CD4-positive, alpha-beta T cell treated with Interleukin-6 for 4 hours (primary cell): ENCODE results near the gene ZFP91.

ENCODE experiments used
- DNase-seq: peaks from one replicate; pipeline ENCODE4 v3.0.0-alpha.2; 2020; ENCODE audit warnings: mixed read lengths

The ZFP91 gene

DNA sequence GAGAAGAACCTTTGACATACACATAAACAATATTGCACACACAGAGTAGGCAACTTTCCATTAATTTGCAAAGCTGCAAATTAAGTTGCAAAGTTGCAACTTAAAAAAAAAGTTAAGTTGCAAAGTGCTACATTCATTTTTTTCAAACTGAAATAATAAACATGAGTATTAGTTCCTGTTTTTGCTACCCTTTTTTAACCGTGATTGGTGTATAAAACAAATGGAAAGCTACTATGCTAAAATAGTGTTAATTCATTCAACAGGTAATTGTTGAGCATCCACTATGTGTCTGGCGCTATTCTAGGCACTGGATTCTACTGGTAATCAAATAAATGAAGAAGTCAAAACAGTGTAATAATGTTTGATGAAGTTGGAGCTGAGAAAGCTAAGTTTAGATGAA, 8.1 kb downstream of the ZFP91 start:
- no peak for DNase-seq

DNA sequence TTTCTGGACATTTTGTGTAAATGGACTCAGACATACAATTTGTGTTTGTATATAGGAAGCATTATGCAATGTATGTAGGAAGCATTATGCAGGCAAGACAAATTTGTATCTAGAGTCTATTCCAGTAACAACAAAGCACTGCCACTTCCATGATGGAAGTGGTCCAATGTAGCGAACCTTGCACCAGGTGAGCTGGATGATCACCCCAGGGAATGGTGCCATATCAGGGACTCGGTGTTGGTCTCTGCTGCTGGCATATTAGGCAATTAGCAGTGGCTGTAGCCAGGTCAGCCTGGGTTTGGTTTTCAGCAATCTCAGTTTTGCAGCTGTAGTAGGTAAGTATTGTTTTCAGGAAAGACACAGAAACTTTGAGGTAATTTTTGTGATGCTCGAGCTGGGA, 12.8 kb downstream of the ZFP91 start:
- DNase-seq, result no peak

DNA sequence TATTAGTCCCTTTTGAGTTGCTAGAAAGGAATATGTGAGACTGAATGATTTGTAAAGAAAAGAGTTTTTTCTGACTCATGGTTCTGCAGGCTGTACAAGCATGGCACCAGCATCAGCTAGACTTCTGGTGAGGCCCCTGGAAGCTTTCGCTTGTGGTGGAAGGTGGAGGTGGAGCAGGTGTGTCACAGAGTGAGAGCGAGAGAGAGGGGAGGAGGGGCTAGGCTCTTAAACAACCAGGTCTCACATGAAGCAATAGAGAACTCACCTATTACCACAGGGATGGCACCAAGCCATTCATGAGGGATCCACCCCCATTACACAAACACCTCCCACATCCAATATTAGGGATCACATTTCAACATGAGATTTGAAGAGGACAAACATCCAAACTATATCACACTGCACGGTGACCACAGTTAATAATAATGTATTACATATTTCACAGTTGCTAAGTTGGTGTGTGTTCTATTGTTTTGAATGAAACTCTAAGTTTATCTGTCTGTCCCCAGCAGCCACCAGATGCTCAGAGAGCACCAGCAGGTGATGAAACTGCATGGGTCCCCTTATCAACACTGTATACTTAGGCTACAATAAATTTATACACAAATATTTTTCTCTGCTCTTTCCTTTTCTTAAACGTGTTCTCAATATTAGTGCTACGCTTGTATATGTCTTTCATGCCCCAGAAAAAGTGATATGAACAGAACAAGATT, 14.1 kb downstream of the ZFP91 start:
- DNase-seq, result peak; percentile 34

DNA sequence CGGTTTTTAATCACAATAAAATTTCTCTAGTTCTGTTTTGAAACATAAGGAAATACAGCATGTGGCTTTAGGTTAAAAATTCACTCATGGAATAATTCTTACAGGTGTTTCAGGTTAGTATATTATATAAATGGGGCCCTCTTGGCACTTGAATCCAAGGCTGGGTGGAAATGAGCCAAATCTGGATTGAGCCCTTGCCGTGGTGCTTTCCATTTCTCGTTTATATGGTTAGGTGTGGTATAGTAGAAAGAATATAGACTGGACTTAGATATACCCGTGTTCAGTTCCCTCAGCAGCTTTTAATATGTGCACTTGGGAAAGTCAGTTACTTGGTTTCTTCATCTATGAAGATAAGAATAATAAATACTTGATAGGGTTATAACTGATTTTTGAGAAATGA, 16.0 kb downstream of the ZFP91 start:
- DNase-seq, result no peak

DNA sequence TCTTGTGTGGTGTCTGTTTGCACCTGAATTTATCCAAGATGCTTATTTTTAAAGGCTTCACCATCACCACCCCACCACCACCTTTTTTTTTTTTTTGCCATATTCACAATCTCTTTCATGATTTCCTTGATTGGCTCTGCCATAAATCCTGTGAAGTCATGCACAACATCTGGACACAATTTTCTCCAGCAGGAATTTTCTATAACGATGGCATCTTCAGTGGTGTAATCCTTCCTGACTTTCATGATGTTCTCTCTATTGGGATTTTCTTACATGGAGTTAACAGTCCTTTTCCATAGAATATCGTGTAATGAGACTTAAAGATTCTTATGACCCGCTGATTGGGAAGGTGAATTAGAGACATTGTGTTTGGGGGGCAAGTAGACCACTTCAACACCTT, 17.8 kb downstream of the ZFP91 start:
- DNase-seq, result no peak

DNA sequence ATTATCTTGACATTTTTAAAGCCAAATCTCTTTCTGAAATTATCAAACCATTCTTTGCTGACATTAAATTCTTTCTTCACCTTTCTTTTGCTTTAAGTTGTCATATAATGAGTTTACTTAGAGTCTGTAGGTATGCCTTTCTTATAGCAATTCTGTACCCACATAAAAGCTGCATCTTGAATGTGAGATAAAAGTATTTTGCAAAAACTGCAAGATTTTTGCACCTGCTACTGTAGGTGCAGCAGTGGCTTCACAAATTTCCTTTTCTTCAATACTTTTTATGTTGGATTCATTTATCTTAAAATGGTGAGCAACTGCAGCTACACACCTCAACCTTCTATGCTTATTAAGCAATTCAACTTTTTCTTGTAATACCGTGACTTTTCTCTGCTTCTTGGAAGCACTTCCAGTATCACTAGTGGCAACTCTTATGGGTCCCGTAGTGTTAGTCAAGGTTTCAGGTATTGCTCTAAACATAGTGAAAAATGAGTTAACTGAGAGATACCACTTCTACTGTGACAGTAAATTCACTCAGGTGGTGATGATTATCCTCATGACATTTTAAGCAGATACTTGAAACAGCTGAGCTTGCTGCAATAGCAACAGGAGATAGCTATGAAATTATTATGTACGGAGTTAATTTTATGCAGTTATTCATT, 18.8 kb downstream of the ZFP91 start:
- DNase-seq, result no peak

DNA sequence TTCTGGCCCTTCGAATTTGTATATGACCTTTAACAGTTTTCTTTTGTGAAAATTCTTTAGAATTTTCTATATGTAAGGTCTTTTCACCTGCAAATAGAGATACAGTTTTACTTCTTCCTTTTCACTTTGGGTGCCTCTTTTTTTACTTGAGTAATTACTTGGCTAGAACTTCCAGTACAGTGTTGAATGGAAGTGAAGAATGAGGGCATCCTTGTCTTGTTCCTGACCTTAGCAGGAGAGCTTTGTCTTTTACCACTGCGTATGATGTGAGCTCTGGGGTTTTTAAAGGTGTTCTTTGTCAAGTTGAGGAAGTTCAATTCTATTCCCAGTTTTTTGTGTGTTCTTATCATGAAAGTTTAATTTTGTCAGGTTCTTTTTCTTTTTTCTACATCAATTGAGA, 21.6 kb downstream of the ZFP91 start:
- no peak for DNase-seq

DNA sequence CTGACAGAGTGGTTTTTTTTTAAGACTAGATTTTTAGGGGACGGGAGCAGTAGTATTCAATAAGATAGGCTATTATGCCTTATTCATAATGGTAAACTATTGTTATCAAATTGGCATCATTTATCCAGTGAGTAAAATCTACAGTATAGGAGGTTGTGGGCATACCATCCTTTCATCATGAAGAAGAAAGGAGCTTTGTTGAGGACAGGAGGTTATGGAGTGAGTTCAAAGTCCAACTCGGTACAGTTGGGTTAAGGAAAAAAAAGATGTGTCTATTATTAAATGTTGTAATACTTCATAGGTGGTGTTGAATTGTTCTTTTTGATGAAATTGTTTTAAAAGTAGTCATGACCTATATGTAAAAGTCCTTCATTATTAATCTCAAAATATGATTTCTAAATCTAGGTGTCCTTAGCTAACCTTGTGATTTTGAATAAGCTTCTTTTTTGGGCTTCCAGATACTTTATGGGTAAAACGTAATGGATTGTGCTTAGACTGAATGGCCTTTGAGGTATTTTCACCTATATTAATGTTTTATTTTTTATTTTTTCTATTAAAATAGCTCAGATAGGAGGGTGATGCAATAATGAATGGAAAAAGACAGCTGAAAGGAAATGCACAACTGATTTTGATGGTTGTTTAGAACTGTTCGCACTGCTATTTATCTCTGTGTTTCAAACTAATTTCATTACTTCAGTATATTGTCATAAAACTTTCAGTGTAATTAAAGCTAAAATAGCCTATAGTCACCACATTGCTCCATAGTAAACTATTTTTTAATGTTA, 28.3 kb downstream of the ZFP91 start:
- DNase-seq, result no peak

DNA sequence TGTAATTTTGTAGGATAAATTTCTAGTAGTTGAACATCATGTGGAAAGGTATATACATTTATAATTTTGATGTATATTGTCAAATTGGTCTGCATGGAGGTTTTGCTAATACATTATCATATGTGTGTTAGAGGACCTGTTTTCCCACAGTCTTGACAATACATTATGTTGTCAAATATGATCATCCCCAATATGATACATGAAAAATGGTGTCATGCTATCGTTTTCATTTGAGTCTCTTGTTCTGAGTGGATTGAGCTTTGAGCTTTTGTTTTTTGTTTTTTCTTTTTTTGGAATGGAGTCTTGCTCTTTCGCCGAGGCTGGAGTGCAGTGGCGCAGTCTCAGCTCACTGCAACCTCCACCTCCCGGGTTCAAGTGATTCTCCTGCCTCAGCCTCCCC, 29.5 kb downstream of the ZFP91 start:
- no peak for DNase-seq

DNA sequence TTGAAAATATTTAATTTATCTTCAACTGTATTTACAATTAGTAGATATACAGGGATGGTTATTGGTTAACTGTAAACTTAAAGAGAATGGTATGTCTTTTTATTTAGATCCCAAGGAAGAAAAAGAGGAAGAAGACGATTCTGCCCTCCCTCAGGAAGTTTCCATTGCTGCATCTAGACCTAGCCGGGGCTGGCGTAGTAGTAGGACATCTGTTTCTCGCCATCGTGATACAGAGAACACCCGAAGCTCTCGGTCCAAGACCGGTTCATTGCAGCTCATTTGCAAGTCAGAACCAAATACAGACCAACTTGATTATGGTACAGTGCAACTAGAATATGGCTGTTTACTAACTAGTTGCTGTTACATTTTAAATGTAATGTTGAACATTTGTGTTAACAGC, 30.9 kb downstream of the ZFP91 start:
- DNase-seq, result no peak

DNA sequence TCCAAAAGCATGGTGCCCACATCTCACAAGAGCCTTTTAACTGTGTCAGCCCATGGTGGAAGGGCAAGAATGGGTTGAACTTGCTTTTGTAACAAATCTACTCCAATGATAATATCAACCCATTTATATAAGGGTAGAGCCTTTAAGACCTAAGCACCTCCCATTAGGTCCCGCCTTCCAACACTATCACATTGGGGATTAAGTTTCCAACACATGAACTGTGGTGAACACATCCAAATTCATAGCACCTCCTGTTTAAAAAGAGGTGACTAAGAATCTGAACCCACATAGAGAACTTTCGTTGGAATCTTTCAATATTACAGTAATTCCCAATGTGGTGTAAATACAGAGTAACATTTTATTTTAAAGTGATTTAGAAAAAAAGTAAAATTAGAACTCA, 34.4 kb downstream of the ZFP91 start:
- no peak for DNase-seq

DNA sequence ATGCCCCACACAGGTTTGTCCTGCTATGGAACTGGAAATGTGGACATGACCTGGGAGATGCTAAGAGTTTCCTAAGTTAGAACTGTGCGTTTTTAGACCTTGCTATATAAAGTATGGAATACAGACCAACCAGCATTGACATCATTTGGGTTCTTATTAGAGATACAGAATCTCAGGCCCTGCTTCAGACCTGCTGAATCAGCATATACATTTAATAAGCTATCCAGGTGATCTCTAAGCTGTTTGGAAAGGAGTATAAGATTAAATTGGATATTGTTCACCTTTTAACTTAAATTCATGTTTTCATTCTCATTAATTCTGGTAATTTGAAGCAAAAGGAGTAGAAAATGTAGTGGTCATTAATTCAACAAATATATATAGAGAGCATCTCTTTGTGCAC, 36.7 kb downstream of the ZFP91 start:
- DNase-seq, result no peak

DNA sequence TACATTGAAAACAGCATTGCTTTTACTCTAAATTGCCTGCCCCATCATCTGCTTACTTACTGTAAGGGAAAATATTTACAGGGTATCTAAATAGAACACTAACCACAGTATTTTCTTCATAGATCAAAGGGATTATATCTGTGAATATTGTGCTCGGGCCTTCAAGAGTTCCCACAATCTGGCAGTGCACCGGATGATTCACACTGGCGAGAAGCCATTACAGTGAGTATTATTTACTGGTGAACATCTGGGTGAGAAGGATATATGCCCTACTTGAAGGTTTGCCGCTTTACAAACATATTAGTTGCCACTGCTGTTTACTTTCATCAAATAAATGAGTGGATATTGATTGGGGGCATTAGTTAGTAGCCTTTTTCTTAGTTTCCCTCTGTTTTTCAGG, 37.7 kb downstream of the ZFP91 start:
- DNase-seq, result no peak

DNA sequence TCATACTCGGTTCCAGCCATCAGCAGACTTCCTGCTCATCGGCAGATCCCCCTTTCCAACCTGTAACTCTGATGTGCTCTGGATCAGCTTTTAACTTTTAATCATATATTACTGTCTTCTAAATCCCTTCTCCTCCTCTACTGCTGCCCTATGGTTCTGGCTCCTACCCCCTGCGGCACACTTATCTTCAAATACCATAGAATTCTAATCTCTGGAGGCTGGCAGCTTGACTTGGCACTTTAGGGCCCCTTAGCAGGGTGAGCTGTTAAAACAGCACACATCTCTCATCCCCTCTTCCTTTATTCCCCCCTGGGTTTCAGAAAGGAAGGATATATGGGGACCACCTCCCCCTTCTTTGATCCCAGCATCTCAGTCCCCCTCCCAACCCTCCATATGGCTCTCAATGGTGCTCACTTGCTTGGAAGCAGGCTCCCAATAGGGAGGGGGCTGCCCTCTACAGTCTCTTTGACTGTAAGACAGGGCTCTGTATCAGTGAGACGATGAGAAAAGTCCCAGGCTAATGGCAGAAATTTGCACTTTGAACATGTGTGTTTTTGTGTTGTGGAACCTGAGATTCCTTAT, 39.2 kb downstream of the ZFP91 start:
- peak; percentile 17 for DNase-seq

DNA sequence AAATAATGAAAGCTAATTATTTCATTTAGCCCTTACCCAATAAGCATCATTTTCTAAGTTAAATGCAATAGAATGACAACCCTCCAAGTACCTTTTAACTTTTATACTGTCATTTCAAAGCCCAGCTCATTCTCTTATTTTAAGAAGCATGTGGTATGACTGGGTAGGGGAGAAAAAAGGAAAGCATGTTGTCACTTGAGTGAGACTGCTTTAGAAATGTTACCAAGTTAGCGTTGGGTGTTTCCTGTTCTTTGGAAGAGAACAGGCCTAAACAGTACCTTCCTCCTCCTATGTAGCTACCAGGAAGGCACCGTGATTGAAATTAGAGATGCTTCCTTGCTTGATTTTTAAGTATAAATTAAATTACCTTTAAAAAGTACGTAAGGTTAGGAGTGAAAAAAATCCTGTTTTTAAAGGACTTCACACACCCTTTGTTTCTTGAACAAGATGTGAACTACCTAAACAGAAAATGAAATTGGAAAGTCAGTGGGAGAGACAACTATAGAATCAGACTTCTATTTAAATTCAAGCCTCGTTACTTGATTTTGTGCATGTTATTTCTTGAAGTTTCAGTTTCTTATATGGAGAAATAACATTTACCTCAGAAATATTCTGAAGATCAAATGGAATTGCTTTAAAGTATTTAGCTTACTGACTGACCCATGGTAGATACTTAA, 42.9 kb downstream of the ZFP91 start:
- no peak for DNase-seq

DNA sequence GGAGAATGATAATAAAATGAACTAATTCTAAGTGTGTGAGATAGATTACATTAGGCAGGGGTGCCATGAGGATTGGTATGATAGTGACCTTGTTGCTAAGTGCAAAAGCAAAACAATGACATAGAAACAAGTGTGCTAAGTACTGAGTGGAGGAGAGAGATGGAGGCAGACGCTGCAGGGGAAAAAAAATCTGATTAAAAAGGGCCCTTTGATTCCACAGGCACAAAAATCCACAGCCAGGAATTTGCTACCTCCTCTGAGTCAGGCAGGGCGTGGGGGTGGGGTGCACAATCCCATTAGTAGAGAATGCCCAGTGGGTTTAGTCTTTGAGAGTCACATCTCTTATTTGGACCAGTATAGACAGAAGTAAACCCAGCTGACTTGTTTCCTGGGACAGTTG, 43.5 kb downstream of the ZFP91 start, which contains the start of gene CNTF:
CNTF (plus strand) TSS at position 322 of the 400 bp plus-strand sequence. CDS start 88 bp downstream, outside the sequence.
- no peak for DNase-seq

DNA sequence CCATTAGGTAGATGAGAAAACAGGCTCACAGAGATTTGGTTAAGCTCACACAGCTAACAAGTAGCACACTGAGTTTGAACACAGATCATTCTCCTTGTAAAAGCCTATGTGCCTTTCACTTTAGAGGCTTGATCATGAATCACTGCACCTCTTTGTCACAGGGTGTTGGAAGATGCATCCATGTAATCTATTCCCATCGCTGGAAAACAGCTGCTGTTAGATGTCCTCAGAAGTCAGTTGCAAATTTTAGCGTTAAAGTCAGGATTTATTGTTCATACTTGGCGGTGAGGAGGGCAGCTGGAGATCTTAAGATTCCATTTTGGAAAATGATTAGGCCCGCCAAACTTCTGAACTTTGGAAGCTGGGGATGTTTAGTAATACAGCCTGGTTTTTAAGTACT, 46.2 kb downstream of the ZFP91 start:
- DNase-seq, result no peak

DNA sequence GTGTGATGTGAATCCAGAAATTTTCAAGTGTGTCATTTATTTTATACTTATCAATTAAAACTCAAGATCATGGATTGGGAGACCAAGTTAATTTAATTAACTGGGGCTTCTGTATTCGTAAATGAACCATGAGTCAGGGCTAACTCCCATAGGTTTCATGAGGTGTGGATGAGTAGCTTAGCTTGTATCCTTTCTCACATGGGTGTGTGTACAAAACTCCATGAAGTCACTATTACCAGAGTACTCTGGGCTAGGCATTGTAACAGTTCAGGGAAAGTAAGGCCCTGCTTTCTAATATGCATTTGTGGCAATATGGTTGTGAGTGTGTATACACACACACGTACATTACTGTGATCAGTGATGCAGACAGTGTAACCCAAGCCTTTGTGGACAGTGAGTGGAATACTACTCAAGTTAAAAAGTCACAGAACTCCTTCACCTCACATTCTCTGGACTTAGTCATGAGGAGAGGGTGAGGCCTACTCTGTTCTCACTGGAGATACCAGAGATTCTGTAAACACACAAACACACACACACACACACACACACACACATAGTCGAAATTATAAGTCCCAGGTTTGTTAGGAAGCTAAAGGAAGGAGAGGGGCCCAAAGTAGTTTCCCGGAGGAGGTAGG, 47.1 kb downstream of the ZFP91 start:
- DNase-seq, result no peak

DNA sequence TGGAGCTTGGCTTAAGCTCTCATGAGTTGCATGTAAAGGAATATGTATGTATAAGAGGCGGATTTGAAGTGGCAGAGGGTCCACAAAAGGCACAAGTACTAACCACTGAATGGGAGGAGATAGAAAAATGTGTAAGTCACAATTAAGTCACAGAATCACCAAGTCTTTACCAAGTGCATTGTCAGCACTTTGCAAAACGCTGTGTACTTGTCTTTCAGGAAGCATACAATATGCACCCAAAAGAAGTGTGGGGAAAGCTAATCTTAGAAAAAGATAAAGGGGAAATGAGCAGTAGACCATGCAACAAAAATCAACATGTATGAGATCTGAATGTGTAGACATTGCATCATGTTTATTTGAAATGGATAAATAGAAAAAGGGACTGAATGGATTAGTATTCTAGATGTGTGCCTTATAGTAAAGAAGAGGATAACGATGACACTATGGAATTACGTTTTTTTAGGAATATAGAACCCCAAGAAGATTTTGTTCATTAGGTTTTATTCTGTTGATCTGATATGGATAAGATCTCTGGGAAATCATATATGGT, 48.1 kb downstream of the ZFP91 start:
- DNase-seq, result no peak

DNA sequence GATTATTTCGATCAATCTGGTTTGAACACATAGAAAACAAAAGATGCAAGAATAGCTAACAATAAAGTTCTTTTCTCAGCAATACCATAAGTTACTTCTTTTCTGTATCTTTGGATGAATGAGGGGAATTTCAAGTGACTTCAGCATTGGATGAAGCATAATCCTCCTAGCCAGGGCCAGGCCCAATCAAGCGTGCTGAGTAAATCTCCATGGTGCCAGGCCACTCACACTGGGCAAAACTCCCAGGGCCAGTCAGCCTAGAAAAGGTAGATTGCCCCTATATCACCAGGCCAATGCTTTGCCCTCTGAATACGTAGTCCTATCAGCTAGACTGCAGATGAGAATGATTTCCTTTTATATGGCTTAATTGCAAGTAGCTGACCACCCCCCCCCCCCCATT, 49.6 kb downstream of the ZFP91 start:
- DNase-seq, result no peak

DNA sequence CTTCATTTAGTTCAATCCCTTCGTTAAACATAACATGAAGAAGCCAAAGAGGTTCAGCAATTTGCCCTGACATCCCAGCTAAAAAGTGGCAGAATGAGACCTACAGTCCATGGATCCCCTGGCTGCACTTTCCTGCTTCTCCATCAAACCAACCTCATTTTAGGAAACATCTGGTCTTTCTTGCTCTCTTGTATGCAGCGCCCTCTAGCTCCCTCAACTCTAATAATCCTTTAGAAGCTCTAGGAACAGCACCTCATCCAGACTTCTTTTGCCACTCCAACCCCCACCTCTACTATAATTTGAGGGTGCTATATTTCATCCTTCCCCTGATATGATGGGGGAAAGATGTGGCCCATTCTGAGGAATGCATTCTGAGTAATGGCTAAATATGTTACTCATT, 51.0 kb downstream of the ZFP91 start:
- peak; percentile 41 for DNase-seq

DNA sequence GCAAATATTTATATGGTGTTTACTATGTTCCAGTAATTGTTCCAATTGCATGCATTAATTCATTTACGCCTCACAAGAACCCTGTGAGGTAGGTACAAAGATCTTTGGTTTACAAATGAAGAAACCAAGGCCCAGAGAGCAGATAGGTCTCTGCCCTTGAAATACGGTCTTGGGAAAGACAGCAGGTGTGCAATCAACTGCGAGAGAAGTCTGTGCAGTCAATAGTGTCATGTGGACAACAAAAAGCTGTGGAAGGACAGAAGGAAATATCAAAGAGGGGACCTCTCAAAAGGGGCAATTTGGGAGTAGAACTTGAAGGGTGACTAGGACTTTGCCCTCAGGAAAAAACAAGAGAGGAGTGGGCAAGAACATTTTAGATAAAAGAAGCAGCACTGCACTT, 52.5 kb downstream of the ZFP91 start:
- no peak for DNase-seq
